ENCODE data around the gene KCNAB3. TPM values are rescaled to one million over a fixed set of nuclear protein-coding genes. Genes with fewer than 3 reads are reported as not detected.

The KCNAB3 gene
- total RNA-seq = 0.19 and 0.27 TPM in 2 replicates

GRCh38 chr17:7929158-7930023 lies at the start of gene KCNAB3:
Gene KCNAB3 (minus strand): TSS chr17:7929856. CDS start chr17:7929435, 421 bp downstream.

GRCh38 chr17:7931709-7932482 lies 2.2 kb upstream of the KCNAB3 start, which contains the start of the genes CNTROB and TRAPPC1:
Gene CNTROB (plus strand): TSS chr17:7932206. CDS start chr17:7933080, 874 bp downstream.
Gene TRAPPC1 (minus strand): TSS chr17:7931946. CDS start chr17:7931829, 117 bp downstream.

GRCh38 chr17:7915611-7916384 lies 13.9 kb downstream of the KCNAB3 start, which contains the start of gene RNF227:
Gene RNF227 (minus strand): TSS chr17:7916289. CDS start chr17:7916195, 94 bp downstream.

GRCh38 chr17:7888184-7888920 lies 41.3 kb downstream of the KCNAB3 start, which contains the start of gene CHD3:
Gene CHD3 (plus strand): TSS chr17:7888789. CDS start chr17:7889001, 212 bp downstream.

Other genes with a start within 250 kb of the KCNAB3 start
- gene TP53, start 242.4 kb downstream of the KCNAB3 start, total RNA-seq = 38.8 and 50.1 TPM in 2 replicates
- 8.9 and 14.6 TPM in 2 replicates for gene WRAP53, start 241.4 kb downstream of the KCNAB3 start, total RNA-seq
- gene EFNB3, start 224.7 kb downstream of the KCNAB3 start, total RNA-seq = 0.38 and 0.81 TPM in 2 replicates
- gene DNAH2, start 212.1 kb downstream of the KCNAB3 start, total RNA-seq = 0.36 TPM in 1 of 2 replicates, not detected in the other
- gene KDM6B, start 95.6 kb downstream of the KCNAB3 start, total RNA-seq = 3.5 and 5.7 TPM in 2 replicates
- 10.5 and 12.0 TPM in 2 replicates for gene TMEM88, start 74.8 kb downstream of the KCNAB3 start, total RNA-seq
- 122 and 163 TPM in 2 replicates for gene NAA38, start 72.3 kb downstream of the KCNAB3 start, total RNA-seq
- 7.6 and 8.4 TPM in 2 replicates for gene CYB5D1, start 71.9 kb downstream of the KCNAB3 start, total RNA-seq
- gene CHD3, start 41.1 kb downstream of the KCNAB3 start, total RNA-seq = 202 and 233 TPM in 2 replicates
- 0.99 and 1.2 TPM in 2 replicates for gene RNF227, start 13.6 kb downstream of the KCNAB3 start, total RNA-seq
- 47.9 and 49.0 TPM in 2 replicates for gene TRAPPC1, start 2.1 kb upstream of the KCNAB3 start, total RNA-seq
- gene CNTROB, start 2.4 kb upstream of the KCNAB3 start, total RNA-seq = 16.8 and 19.3 TPM in 2 replicates
- gene GUCY2D, start 72.8 kb upstream of the KCNAB3 start, total RNA-seq = not detected in 2 replicates
- 0.19 TPM in 1 of 2 replicates, not detected in the other for gene ALOX15B, start 109.2 kb upstream of the KCNAB3 start, total RNA-seq
- not detected in 2 replicates for gene ALOX12B, start 157.9 kb upstream of the KCNAB3 start, total RNA-seq
- gene ALOXE3, start 188.7 kb upstream of the KCNAB3 start, total RNA-seq = not detected in 2 replicates
- gene HES7, start 194.2 kb upstream of the KCNAB3 start, total RNA-seq = 0.09 TPM in 2 replicates
- gene PER1, start 222.5 kb upstream of the KCNAB3 start, total RNA-seq = 5.0 and 14.2 TPM in 2 replicates
- 3.0 and 5.7 TPM in 2 replicates for gene VAMP2, start 233.1 kb upstream of the KCNAB3 start, total RNA-seq
- gene TMEM107, start 246.5 kb upstream of the KCNAB3 start, total RNA-seq = 11.6 and 26.7 TPM in 2 replicates